Skeletal muscle satellite cell (primary cell): ENCODE results near the gene AFAP1.

Experiments
- H3K27me3 ChIP-seq: 2 replicates; pipeline ENCODE4 v1.7.0; 2013; ENCODE audit warnings: low read length; ENCODE audit not compliant: control insufficient read depth, insufficient read depth
- H3K36me3 ChIP-seq: 2 replicates; pipeline ENCODE4 v1.7.0; 2013; ENCODE audit warnings: mild to moderate bottlenecking, control low read depth, low read length; ENCODE audit not compliant: insufficient read depth
- H3K4me1 ChIP-seq: 2 replicates; pipeline ENCODE4 v1.7.0; 2013; ENCODE audit warnings: low read length; ENCODE audit not compliant: control insufficient read depth, insufficient read depth
- H3K4me2 ChIP-seq: 2 replicates; pipeline ENCODE4 v1.7.0; 2013; ENCODE audit warnings: mild to moderate bottlenecking, low read length
- H3K4me3 ChIP-seq: 2 replicates; pipeline ENCODE4 v1.7.0; 2013; ENCODE audit warnings: low read length
- H3K9ac ChIP-seq: 2 replicates; pipeline ENCODE4 v1.7.0; 2013; ENCODE audit warnings: mild to moderate bottlenecking, low read depth, low read length, moderate library complexity
- H3K9me3 ChIP-seq: replicated peaks from 2 replicates; pipeline ENCODE4 v1.7.0; 2013; ENCODE audit warnings: mild to moderate bottlenecking, control low read depth, low read length

AFAP1 gene

GRCh38 chr4:7727749-7728148, 211.9 kb downstream of the AFAP1 start:
- no peak overlapping the region for H3K4me3 ChIP-seq
- H3K9ac ChIP-seq: no peak overlapping the region
- no peaks in the 10 kb centered on the region for H3K36me3 ChIP-seq
- peaks cover 8% of the 10 kb centered on the region for H3K4me1 ChIP-seq
- H3K4me2 ChIP-seq: no peak overlapping the region
- H3K27me3 ChIP-seq: peaks cover 12% of the 10 kb centered on the region
- no peaks in the 10 kb centered on the region for H3K9me3 ChIP-seq

GRCh38 chr4:7726665-7727413, 212.8 kb downstream of the AFAP1 start:
- H3K4me2 ChIP-seq: no peak overlapping the region
- no peak overlapping the region for H3K9ac ChIP-seq
- H3K36me3 ChIP-seq: no peaks in the 10 kb centered on the region
- peaks cover 11% of the 10 kb centered on the region for H3K27me3 ChIP-seq
- H3K4me3 ChIP-seq: no peak overlapping the region
- H3K4me1 ChIP-seq: peaks cover 8% of the 10 kb centered on the region
- no peaks in the 10 kb centered on the region for H3K9me3 ChIP-seq

DNA sequence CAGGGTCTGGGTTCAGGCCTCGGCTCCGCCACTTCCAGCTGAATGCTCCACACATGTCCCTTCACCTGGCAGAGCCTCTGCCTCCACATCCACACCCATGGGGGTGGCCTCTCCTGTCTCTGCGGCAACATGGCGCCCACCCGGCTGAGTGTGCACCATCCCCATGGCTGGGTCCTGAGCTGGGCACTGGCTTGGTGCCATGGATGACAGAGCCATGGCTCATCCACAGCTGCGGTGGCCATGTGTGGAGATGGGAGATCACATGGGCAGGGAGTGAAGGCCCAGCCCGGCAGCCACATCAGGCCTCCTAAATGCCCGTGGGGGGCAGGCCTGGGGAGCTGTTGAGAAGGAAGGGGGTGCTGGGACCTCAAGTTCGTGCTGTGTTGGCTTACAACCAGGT, 213.7 kb downstream of the AFAP1 start:
- no peak overlapping the region for H3K4me2 ChIP-seq
- H3K27me3 ChIP-seq: peaks cover 9% of the 10 kb centered on the region
- no peaks in the 10 kb centered on the region for H3K36me3 ChIP-seq
- peaks cover 8% of the 10 kb centered on the region for H3K4me1 ChIP-seq
- H3K4me3 ChIP-seq: no peak overlapping the region
- no peaks in the 10 kb centered on the region for H3K9me3 ChIP-seq
- no peak overlapping the region for H3K9ac ChIP-seq

DNA sequence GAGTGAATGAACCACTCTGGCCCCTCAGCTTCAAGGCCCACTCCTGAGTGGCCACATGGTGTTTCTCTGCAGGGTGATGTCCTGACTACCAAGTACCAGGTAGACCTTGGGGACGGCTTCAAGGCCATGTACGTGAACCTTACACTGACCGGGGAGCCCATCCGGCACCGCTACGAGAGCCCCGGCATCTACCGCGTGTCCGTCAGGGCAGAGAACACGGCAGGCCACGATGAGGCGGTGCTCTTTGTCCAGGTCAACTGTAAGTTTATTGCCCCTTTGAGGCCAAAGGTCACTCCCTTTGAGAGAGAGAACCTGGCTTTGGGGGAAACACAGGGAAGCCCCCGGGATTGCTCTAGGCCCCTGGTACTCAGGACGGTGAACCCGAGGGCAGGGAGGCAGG, 216.0 kb downstream of the AFAP1 start:
- Histone ChIP-seq H3K9me3 (no peaks in the 10 kb centered on the region), H3K4me1 (peaks cover 8% of the 10 kb centered on the region), H3K4me2 (no peak overlapping the region), H3K4me3 (no peak overlapping the region), H3K9ac (no peak overlapping the region), H3K27me3 (peaks cover 16% of the 10 kb centered on the region), H3K36me3 (no peaks in the 10 kb centered on the region)

GRCh38 chr4:7722766-7723387, 216.8 kb downstream of the AFAP1 start:
- H3K27me3 ChIP-seq: peaks cover 16% of the 10 kb centered on the region
- no peak overlapping the region for H3K4me3 ChIP-seq
- no peaks in the 10 kb centered on the region for H3K9me3 ChIP-seq
- no peaks in the 10 kb centered on the region for H3K36me3 ChIP-seq
- peaks cover 8% of the 10 kb centered on the region for H3K4me1 ChIP-seq
- no peak overlapping the region for H3K9ac ChIP-seq
- H3K4me2 ChIP-seq: no peak overlapping the region

- Histone ChIP-seq H3K27me3 (peaks cover 16% of the 10 kb centered on the region), H3K4me3 (no peak overlapping the region), H3K9me3 (no peaks in the 10 kb centered on the region), H3K4me1 (peaks cover 8% of the 10 kb centered on the region), H3K36me3 (no peaks in the 10 kb centered on the region), H3K4me2 (no peak overlapping the region), H3K9ac (no peak overlapping the region)
Observed at GRCh38 chr4:7721984-7722551, 217.6 kb downstream of the AFAP1 start.

DNA sequence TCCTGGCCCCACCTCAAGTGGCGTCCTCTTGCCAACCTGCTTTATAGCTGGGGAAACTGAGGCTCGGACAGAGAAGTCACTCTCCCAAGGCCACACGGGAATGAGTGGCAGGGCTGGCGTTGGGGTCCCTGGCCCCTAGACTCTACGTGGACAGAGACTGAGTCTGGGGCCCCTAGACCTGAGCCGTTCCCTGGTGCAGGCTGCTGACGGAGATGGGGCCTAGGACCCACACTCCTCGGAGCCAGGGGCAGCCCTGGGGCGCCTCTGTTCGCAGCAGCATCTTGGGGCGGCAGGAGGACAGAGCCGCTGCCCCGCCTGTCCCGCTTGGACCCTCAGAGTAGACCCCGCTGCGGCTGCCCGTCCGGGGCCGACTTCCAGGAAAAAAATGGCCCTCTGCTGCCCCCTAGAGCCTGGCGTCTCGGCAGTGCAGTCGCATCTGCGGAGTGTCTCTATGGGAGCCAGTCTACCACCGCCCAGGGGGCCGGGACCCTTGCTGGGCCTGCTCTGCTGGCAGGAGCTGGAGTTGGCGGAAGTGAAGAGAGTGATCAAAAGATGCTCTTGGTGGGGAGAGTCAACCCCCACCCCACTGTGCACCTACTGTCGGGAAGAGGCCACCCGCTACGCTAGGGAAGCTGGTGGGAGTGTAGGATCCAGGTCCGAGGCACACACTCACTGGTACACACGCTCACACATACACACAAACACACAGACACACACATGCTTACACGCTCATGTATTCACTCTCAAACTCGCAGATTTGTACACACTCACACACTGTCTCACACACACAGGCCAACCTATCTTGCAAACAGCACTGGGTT, 220.1 kb downstream of the AFAP1 start:
- peaks cover 18% of the 10 kb centered on the region for H3K27me3 ChIP-seq
- no peak overlapping the region for H3K4me3 ChIP-seq
- no peaks in the 10 kb centered on the region for H3K36me3 ChIP-seq
- no peaks in the 10 kb centered on the region for H3K4me1 ChIP-seq
- H3K9ac ChIP-seq: no peak overlapping the region
- H3K4me2 ChIP-seq: no peak overlapping the region
- H3K9me3 ChIP-seq: no peaks in the 10 kb centered on the region

GRCh38 chr4:7717946-7718490, 221.6 kb downstream of the AFAP1 start:
- Histone ChIP-seq H3K4me1 (no peaks in the 10 kb centered on the region), H3K9me3 (no peaks in the 10 kb centered on the region), H3K4me3 (no peak overlapping the region), H3K27me3 (peaks cover 21% of the 10 kb centered on the region), H3K9ac (no peak overlapping the region), H3K36me3 (no peaks in the 10 kb centered on the region), H3K4me2 (no peak overlapping the region)

DNA sequence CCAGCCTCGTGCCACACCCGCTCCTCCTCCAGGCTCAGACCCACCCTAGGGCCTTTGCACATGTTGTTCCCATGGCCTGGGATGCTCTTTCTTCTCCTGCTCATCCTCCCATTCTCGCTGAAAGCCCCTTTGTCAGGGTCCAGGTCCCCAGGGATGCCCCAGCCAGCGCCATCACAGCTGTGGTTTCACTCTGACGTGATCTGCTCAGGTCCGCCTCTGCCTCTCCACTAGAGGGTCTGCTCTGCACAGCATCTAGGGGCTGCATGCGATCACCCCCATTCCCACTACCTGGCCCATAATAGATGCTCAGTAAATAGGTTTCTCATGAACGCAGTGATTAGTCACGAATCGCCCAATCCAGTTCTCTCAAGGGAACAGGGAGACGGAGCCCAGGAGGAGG, 222.5 kb downstream of the AFAP1 start:
- no peak overlapping the region for H3K9ac ChIP-seq
- H3K27me3 ChIP-seq: peaks cover 15% of the 10 kb centered on the region
- no peaks in the 10 kb centered on the region for H3K9me3 ChIP-seq
- H3K4me1 ChIP-seq: no peaks in the 10 kb centered on the region
- no peak overlapping the region for H3K4me2 ChIP-seq
- H3K4me3 ChIP-seq: no peak overlapping the region
- no peaks in the 10 kb centered on the region for H3K36me3 ChIP-seq

DNA sequence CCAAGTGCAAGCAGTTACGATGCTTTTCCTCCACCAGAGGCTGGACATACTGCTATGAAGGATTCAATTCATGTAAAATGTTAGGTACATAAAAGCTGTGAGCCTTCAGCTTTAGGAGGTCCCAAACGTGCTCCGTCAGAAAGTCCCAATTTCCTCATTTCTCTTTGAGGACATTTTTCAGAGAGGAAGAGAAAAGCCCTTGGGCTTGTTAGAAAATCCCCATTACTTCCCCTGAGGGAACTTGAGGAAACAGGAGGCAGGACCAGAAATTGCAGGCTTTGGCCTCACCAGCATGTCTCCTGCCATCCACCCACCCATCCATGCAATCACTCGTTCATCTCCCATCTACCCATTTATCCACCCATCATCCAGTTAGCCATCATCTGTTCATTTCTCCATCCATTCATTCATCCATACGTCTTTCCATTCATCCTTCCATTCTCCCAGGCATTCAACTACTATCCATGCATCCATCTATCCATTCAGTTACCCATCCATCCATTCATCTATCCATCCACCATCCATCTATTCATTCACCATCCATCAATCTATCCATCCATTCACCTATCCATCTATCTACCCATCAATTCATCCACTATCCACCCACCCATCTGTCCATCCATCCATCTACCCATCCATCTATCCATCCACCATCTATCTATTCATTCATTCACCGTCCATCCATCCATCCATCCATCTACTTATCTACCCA, 223.5 kb downstream of the AFAP1 start:
- H3K4me2 ChIP-seq: no peak overlapping the region
- no peaks in the 10 kb centered on the region for H3K9me3 ChIP-seq
- no peak overlapping the region for H3K9ac ChIP-seq
- no peaks in the 10 kb centered on the region for H3K4me1 ChIP-seq
- H3K36me3 ChIP-seq: no peaks in the 10 kb centered on the region
- H3K27me3 ChIP-seq: peaks cover 12% of the 10 kb centered on the region
- H3K4me3 ChIP-seq: no peak overlapping the region
